ENCODE measurements around the gene HOXC9.

Gene HOXC9

GRCh38 chr12:54009171-54010052 lies 9.5 kb downstream of the HOXC9 start (continued):
- TF ChIP-seq, protein P1, sequence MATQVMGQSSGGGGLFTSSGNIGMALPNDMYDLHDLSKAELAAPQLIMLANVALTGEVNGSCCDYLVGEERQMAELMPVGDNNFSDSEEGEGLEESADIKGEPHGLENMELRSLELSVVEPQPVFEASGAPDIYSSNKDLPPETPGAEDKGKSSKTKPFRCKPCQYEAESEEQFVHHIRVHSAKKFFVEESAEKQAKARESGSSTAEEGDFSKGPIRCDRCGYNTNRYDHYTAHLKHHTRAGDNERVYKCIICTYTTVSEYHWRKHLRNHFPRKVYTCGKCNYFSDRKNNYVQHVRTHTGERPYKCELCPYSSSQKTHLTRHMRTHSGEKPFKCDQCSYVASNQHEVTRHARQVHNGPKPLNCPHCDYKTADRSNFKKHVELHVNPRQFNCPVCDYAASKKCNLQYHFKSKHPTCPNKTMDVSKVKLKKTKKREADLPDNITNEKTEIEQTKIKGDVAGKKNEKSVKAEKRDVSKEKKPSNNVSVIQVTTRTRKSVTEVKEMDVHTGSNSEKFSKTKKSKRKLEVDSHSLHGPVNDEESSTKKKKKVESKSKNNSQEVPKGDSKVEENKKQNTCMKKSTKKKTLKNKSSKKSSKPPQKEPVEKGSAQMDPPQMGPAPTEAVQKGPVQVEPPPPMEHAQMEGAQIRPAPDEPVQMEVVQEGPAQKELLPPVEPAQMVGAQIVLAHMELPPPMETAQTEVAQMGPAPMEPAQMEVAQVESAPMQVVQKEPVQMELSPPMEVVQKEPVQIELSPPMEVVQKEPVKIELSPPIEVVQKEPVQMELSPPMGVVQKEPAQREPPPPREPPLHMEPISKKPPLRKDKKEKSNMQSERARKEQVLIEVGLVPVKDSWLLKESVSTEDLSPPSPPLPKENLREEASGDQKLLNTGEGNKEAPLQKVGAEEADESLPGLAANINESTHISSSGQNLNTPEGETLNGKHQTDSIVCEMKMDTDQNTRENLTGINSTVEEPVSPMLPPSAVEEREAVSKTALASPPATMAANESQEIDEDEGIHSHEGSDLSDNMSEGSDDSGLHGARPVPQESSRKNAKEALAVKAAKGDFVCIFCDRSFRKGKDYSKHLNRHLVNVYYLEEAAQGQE (tag by site-specific recombination; IDR thresholded peaks at IDR 0.05): 0 out of 2 replicates have a peak, but pooled peaks have one; percentile 24
- TF ChIP-seq ZEB2 (tag by site-specific recombination; IDR thresholded peaks at IDR 0.05): peak; percentile 66; the same call in 1 of the 2 replicates
- TF ChIP-seq ZNF10 (tag by site-specific recombination; IDR thresholded peaks at IDR 0.05): no peak
- no peak for TF ChIP-seq ZNF132 (tag by site-specific recombination; IDR thresholded peaks at IDR 0.05; ENCODE audit: borderline replicate concordance)
- no peak for TF ChIP-seq GLI2 (tag by site-specific recombination; IDR thresholded peaks at IDR 0.05; ENCODE audit: borderline replicate concordance, low read depth)
- TF ChIP-seq, protein P2, sequence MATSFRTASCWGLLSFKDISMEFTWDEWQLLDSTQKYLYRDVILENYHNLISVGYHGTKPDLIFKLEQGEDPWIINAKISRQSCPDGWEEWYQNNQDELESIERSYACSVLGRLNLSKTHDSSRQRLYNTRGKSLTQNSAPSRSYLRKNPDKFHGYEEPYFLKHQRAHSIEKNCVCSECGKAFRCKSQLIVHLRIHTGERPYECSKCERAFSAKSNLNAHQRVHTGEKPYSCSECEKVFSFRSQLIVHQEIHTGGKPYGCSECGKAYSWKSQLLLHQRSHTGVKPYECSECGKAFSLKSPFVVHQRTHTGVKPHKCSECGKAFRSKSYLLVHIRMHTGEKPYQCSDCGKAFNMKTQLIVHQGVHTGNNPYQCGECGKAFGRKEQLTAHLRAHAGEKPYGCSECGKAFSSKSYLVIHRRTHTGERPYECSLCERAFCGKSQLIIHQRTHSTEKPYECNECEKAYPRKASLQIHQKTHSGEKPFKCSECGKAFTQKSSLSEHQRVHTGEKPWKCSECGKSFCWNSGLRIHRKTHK (tag by site-specific recombination; IDR thresholded peaks at IDR 0.05): no peak
- TF ChIP-seq ZNF114 (tag by site-specific recombination; IDR thresholded peaks at IDR 0.05): no peak
- no peak for TF ChIP-seq ZNF223 (tag by site-specific recombination; IDR thresholded peaks at IDR 0.05)
- TF ChIP-seq, protein P3, sequence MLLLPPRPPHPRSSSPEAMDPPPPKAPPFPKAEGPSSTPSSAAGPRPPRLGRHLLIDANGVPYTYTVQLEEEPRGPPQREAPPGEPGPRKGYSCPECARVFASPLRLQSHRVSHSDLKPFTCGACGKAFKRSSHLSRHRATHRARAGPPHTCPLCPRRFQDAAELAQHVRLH (tag by site-specific recombination; IDR thresholded peaks at IDR 0.05): no peak
- no peak for TF ChIP-seq ZNF157 (tag by site-specific recombination; IDR thresholded peaks at IDR 0.05)
- no peak for TF ChIP-seq ZBTB21 (tag by site-specific recombination; IDR thresholded peaks at IDR 0.05)
- no peak for TF ChIP-seq ZNF488 (tag by site-specific recombination; IDR thresholded peaks at IDR 0.05)
- no peak for TF ChIP-seq ZNF16 (tag by site-specific recombination; IDR thresholded peaks at IDR 0.05; ENCODE audit: low read depth)
- TF ChIP-seq ZNF335 (tag by site-specific recombination; conservative IDR thresholded peaks at IDR 0.05): peak; percentile 73
- no peak for TF ChIP-seq ZNF747 (tag by site-specific recombination; IDR thresholded peaks at IDR 0.05)
- no peak for TF ChIP-seq ZNF350 (tag by site-specific recombination; IDR thresholded peaks at IDR 0.05)
- TF ChIP-seq PBX3 (CRISPR knock-in tag; IDR thresholded peaks at IDR 0.05): 0 out of 2 replicates have a peak, but pooled peaks have one; percentile 25
- TF ChIP-seq ZBTB17 (tag by site-specific recombination; IDR thresholded peaks at IDR 0.05): peak; percentile 58; the same call in 1 of the 2 replicates
- no peak for TF ChIP-seq ZNF626 (tag by site-specific recombination; IDR thresholded peaks at IDR 0.05)
- no peak for TF ChIP-seq HIC1 (tag by site-specific recombination; IDR thresholded peaks at IDR 0.05)
- TF ChIP-seq BCL11A (tag by site-specific recombination; IDR thresholded peaks at IDR 0.05; ENCODE audit: low read depth): no peak
- no peak for TF ChIP-seq ZNF112 (tag by site-specific recombination; IDR thresholded peaks at IDR 0.05)
- no peak for TF ChIP-seq ZNF211 (tag by site-specific recombination; IDR thresholded peaks at IDR 0.05; ENCODE audit: low read depth)
- TF ChIP-seq ZNF585B (tag by site-specific recombination; IDR thresholded peaks at IDR 0.05): no peak
- TF ChIP-seq ZSCAN30 (tag by site-specific recombination; IDR thresholded peaks at IDR 0.05): no peak
- TF ChIP-seq ZNF280C (tag by site-specific recombination; IDR thresholded peaks at IDR 0.05): no peak

Measured in HEK293 (cell line).